HepG2 (cell line): ENCODE data around the gene NPY4R2. TPM values are rescaled to one million over a fixed set of nuclear protein-coding genes. Genes with fewer than 3 reads are reported as not detected.
"Not testable (repeated sequence)": the region's sequence is repeated elsewhere in the genome, so short reads cannot be mapped to it uniquely, and the experiment has no call there.

Source experiments
- ATAC-seq: fragments of 200-7000 bp; cut with Tn5 transposase; 3 replicates; pipeline ENCODE4 v1.9.1; 2020; ENCODE audit warnings: mild to moderate bottlenecking, moderate library complexity
- BruUV-seq: library from RNA; stranded (reverse); fragments of 400-500 nt; replicated peaks from 2 replicates; lab custom pipeline; 2021; lab: Mats Ljungman, UMichigan
- CTCF ChIA-PET: fragments of 300-600 bp; formaldehyde crosslinking; extraction: SDS; loops from one replicate; lab custom pipeline; 2021; ENCODE audit warnings: low total read pairs, inconsistent platforms, low intra/inter-chr PET ratio; lab: Yijun Ruan, JAX
- POLR2A ChIA-PET: fragments of 350-600 bp; sonication (Branson Sonifier 250); formaldehyde crosslinking; loops from one replicate; lab custom pipeline; 2020; ENCODE audit warnings: antibody characterized with exemption, inconsistent platforms; lab: Yijun Ruan, JAX
- DNase-seq: peaks from one replicate; pipeline ENCODE4 v3.0.0-alpha.2; 2015; ENCODE audit warnings: low spot score
- FAIRE-seq: peaks from 3 replicates; lab custom pipeline; 2011; peaks lifted over from hg19 to GRCh38; lab: Jason Lieb, UNC
- H2AFZ ChIP-seq: one replicate; pipeline ENCODE4 v1.6.1; 2011; ENCODE audit warnings: low read length, inconsistent platforms
- H3K27ac ChIP-seq: fragments of 300-600 bp; 3 replicates; pipeline ENCODE4 v1.8.0; 2011; ENCODE audit warnings: mixed run types, mild to moderate bottlenecking, mixed read lengths, low read length, inconsistent platforms; ENCODE audit not compliant: insufficient read depth; ENCODE audit errors: extremely low read length
- H3K27me3 ChIP-seq, 2 experiments: fragments of 200-600 bp in 1 of 2; 2 replicates in 1 of 2; 3 replicates in 1 of 2; pipeline versions ENCODE4 v1.6.0 to v1.8.0; 2011; ENCODE audit warnings: low read length in 2 of 2, mild to moderate bottlenecking in 2 of 2, moderate library complexity in 2 of 2, inconsistent platforms in 1 of 2; ENCODE audit not compliant: insufficient read depth in 2 of 2, control insufficient read depth in 1 of 2
- H3K36me3 ChIP-seq, 2 experiments: fragments of 200-600 bp in 1 of 2; replicated peaks in 1 of 2; 2 replicates in 1 of 2; 3 replicates in 1 of 2; pipeline versions ENCODE4 v1.5.1 to v1.8.0; 2011; ENCODE audit warnings: low read length in 2 of 2, inconsistent platforms in 1 of 2; ENCODE audit not compliant: insufficient read depth in 2 of 2, control insufficient read depth in 1 of 2
- H3K4me1 ChIP-seq: 2 replicates; pipeline ENCODE4 v1.5.1; 2012; ENCODE audit warnings: low read length, inconsistent platforms; ENCODE audit not compliant: insufficient read depth
- H3K4me2 ChIP-seq: 2 replicates; pipeline ENCODE4 v1.6.0; 2011; ENCODE audit warnings: low read depth, low read length, inconsistent platforms
- H3K4me3 ChIP-seq, 3 experiments: fragments of 200-600 bp in 1 of 3; sonication (generic), shearing (Covaris generic) in 1 of 3; replicated peaks in 1 of 3; 2 replicates each; pipeline ENCODE4 v1.5.1; 2011 to 2016; ENCODE audit warnings: low read length in 3 of 3, inconsistent platforms in 2 of 3, low read depth in 2 of 3, mild to moderate bottlenecking in 2 of 3, control low read depth in 1 of 3, mixed read lengths in 1 of 3; ENCODE audit not compliant: insufficient read depth in 1 of 3
- H3K79me2 ChIP-seq: one replicate; pipeline ENCODE4 v1.6.1; 2011; ENCODE audit warnings: low read length, inconsistent platforms; ENCODE audit not compliant: insufficient read depth
- H3K9ac ChIP-seq: 2 replicates; pipeline ENCODE4 v1.6.0; 2011; ENCODE audit warnings: mild to moderate bottlenecking, low read depth, low read length, inconsistent platforms; ENCODE audit not compliant: insufficient read depth
- H3K9me3 ChIP-seq: 2 replicates; pipeline ENCODE4 v1.5.1; 2012; ENCODE audit warnings: mild to moderate bottlenecking, low read length
- H4K20me1 ChIP-seq: 2 replicates; pipeline ENCODE4 v1.6.0; 2011; ENCODE audit warnings: inconsistent platforms, mild to moderate bottlenecking, low read length, moderate library complexity; ENCODE audit not compliant: insufficient read depth
- WGBS: methylation state at CpG from one replicate; pipeline ENCODE4 v1.1.6; 2017; ENCODE audit warnings: low lambda C conversion rate; 5-methylcytosine and 5-hydroxymethylcytosine counted together
- in situ Hi-C: cut with HindIII; loops from 2 replicates; pipeline ENCODE4 v1.10.0; 2017; ENCODE audit warnings: low pct_unique_long_range_greater_than_20kb; ENCODE audit not compliant: extremely low pct_ligation_motif_present
- intact Hi-C: fragments of 100-400 bp; cut with micrococcal nuclease; formaldehyde crosslinking; loops from one replicate; pipeline ENCODE4 v1.10.0; 2022; ENCODE audit not compliant: unreplicated experiment
- polyA plus RNA-seq, 8 experiments: library from polyadenylated mRNA; depleted of rRNA in 3 of 8; stranded (reverse) in 7 of 8; unstranded in 1 of 8; fragments of >200 nt; fragmentation: Illumina TruSeq in 4 of 8; extraction: Trizol in 4 of 8; gene quantifications; 2 replicates each; pipeline versions ENCODE4 v1.2.1 to v1.2.3, GENCODE V29; 2011 to 2016; ENCODE audit warnings: low read depth in 4 of 8, missing spikeins in 1 of 8, mixed read lengths in 1 of 8; ENCODE audit not compliant: insufficient read depth in 1 of 8
- total RNA-seq, 5 experiments: library from RNA; depleted of rRNA; stranded (reverse); fragments of >200 nt; fragmentation: Illumina TruSeq; extraction: Trizol; gene quantifications; 2 replicates each; pipeline ENCODE4 v1.2.3, GENCODE V29; 2016; ENCODE audit warnings: low read depth in 1 of 5

The NPY4R2 gene
- total and polyA plus RNA-seq, 2 of the 13 experiments (the other 11 are each of a cell fraction or from before 2014, with no cell fraction given), result not detected

DNA sequence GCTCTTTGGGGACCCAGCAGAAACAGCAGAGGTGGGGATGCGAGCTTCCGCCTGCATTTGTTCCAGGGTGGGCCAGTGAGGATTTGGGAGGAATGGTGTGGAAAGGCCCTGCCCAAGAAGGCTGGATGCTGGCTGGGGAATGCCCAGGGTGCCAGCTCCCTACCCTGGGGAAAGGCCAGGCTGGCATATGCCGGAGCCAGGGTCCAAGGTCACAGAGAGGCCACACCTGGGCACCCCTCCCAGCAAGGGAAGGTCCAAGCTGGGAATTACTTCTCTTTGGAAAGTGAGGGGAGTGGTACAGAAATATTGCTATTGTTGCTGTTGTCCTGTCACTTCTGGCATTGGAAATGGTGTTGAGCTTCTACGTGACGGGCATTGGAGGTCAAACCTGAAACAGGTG, 53.1 kb downstream of the NPY4R2 start:
- ATAC-seq, H3K4me3 ChIP-seq, H3K9me3 ChIP-seq, intact Hi-C loops, H3K4me1 ChIP-seq, DNase-seq, H3K27ac ChIP-seq, H3K27me3 ChIP-seq, H2AFZ ChIP-seq, H3K36me3 ChIP-seq, H3K9ac ChIP-seq, POLR2A ChIA-PET, H3K4me2 ChIP-seq, BruUV-seq, H3K79me2 ChIP-seq, CTCF ChIA-PET, FAIRE-seq, in situ Hi-C loops, H4K20me1 ChIP-seq: not testable (repeated sequence)
- no CpG with 5 or more reads among the region's 5 CpGs for WGBS

DNA sequence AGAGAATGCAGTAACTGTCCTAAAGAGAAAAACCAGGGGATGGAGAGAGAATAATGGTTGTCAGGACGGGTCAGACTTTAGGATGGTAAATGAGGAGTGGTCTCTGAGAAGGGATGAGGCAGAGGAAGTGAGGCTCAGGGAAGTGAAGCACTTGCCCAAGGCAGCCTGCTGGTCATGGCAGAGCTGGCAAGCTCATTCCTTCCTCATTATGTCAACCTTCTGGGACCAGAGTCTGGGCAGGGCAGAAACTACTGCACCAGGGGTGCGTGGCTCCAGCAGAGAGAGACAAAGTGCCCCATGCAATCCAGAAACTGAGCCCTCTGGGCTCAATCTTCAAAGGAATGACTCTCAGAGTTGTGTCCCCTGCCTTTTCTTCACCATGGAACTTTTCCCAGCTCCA, 53.6 kb downstream of the NPY4R2 start:
- H4K20me1 ChIP-seq, H3K36me3 ChIP-seq, H3K9me3 ChIP-seq, H3K79me2 ChIP-seq, H3K4me1 ChIP-seq, H3K4me2 ChIP-seq, CTCF ChIA-PET, ATAC-seq, H3K9ac ChIP-seq, H2AFZ ChIP-seq, in situ Hi-C loops, H3K27me3 ChIP-seq, FAIRE-seq, POLR2A ChIA-PET, H3K4me3 ChIP-seq, H3K27ac ChIP-seq, BruUV-seq, DNase-seq, intact Hi-C loops: not testable (repeated sequence)
- WGBS, result no CpG with 5 or more reads among the region's 2 CpGs

Other genes starting within 250 kb of the NPY4R2 start
- gene SYT15B, start 155.1 kb upstream of the NPY4R2 start, total RNA-seq (2016; rRNA removed; fragmentation: Illumina TruSeq; extraction: Trizol), result 0.04 TPM in 1 of 2 replicates, not detected in the other
- not detected in 2 replicates for gene SYT15B, start 155.1 kb upstream of the NPY4R2 start, polyA plus RNA-seq (2011; rRNA removed)
- not detected in 2 replicates for gene FAM25C, start 81.1 kb downstream of the NPY4R2 start, total RNA-seq (2016; rRNA removed; fragmentation: Illumina TruSeq; extraction: Trizol)
- gene FAM25C, start 81.1 kb downstream of the NPY4R2 start, polyA plus RNA-seq (2011; rRNA removed), result not detected in 2 replicates